ENCODE measurements around the gene C1QL3. TPM values are rescaled to one million over a fixed set of nuclear protein-coding genes. Genes with fewer than 3 reads are reported as not detected.
A peak's percentile ranks its signal among the peaks of the same experiment; 100 is the strongest.

The C1QL3 gene
- total RNA-seq, 1 experiment from 2014 or later, result not detected

- no peaks in the 10 kb centered on the region for H3K9me3 Mint-ChIP-seq (ENCODE audit: unreplicated experiment)
- CTCF ChIA-PET, result no interaction called here
Observed at GRCh38 chr10:16519250-16519907, 2.3 kb downstream of the C1QL3 start.

GRCh38 chr10:16518822-16519221 is 2.9 kb downstream of the C1QL3 start:
- no peak overlapping the region for H3K4me3 Mint-ChIP-seq (ENCODE audit: unreplicated experiment)
- no TSS peak for BruUV-seq (replicated peaks)

More at GRCh38 chr10:16519250-16519907, 2.3 kb downstream of the C1QL3 start:
- Mint-ChIP-seq H3K4me3 (ENCODE audit: unreplicated experiment) (no peak overlapping the region), H3K4me1 (ENCODE audit: low read depth, unreplicated experiment) (no peaks in the 10 kb centered on the region), H3K27me3 (ENCODE audit: insufficient read depth, unreplicated experiment) (no peaks in the 10 kb centered on the region), H3K27ac (ENCODE audit: unreplicated experiment) (no peak overlapping the region), H3K36me3 (ENCODE audit: insufficient read depth, unreplicated experiment) (peaks cover 7% of the 10 kb centered on the region)
- Histone ChIP-seq H3K9me3 (no peaks in the 10 kb centered on the region), H3K4me1 (no peaks in the 10 kb centered on the region), H3K27me3 (replicated peaks; ENCODE audit: control insufficient read depth, insufficient read depth, low read length) (no peaks in the 10 kb centered on the region), H3K36me3 (ENCODE audit: control insufficient read depth, insufficient read depth, low read length) (no peaks in the 10 kb centered on the region), H3K4me3 (ENCODE audit: low read depth, low read length) (no peak overlapping the region)
- DNase-seq, result no peak
- POLR2A ChIA-PET, result interaction anchor here (0.6 kb wide), 1 partner anchor 591 kb away, joined by 3 read pairs; no protein-coding TSS in a partner anchor
- intact Hi-C loops (cut with micrococcal nuclease; ENCODE audit: unreplicated experiment), result no loop called here
- BruUV-seq (replicated peaks), result no TSS peak
- no peak for TF ChIP-seq CTCF (IDR thresholded peaks at IDR 0.05; ENCODE audit: insufficient read depth in 1 of 2, low read depth in 1 of 2, low read length in 1 of 2, severe bottlenecking in 1 of 2, unreplicated experiment in 1 of 2)

GRCh38 chr10:16510843-16511242 is 10.8 kb downstream of the C1QL3 start:
- TF ChIP-seq CTCF (IDR thresholded peaks at IDR 0.05; ENCODE audit: insufficient read depth in 1 of 2, low read depth in 1 of 2, low read length in 1 of 2, severe bottlenecking in 1 of 2, unreplicated experiment in 1 of 2), result no peak
- Mint-ChIP-seq H3K36me3 (ENCODE audit: insufficient read depth, unreplicated experiment) (no peaks in the 10 kb centered on the region), H3K9me3 (ENCODE audit: unreplicated experiment) (no peaks in the 10 kb centered on the region), H3K27ac (ENCODE audit: unreplicated experiment) (no peak overlapping the region), H3K27me3 (ENCODE audit: insufficient read depth, unreplicated experiment) (no peaks in the 10 kb centered on the region), H3K4me1 (ENCODE audit: low read depth, unreplicated experiment) (no peaks in the 10 kb centered on the region), H3K4me3 (ENCODE audit: unreplicated experiment) (no peak overlapping the region)
- Histone ChIP-seq H3K4me3 (ENCODE audit: low read depth, low read length) (no peak overlapping the region), H3K27me3 (replicated peaks; ENCODE audit: control insufficient read depth, insufficient read depth, low read length) (no peaks in the 10 kb centered on the region), H3K9me3 (no peaks in the 10 kb centered on the region), H3K4me1 (no peaks in the 10 kb centered on the region), H3K36me3 (ENCODE audit: control insufficient read depth, insufficient read depth, low read length) (no peaks in the 10 kb centered on the region)
- intact Hi-C loops (cut with micrococcal nuclease; ENCODE audit: unreplicated experiment), result no loop called here
- ChIA-PET POLR2A (no interaction called here), CTCF (no interaction called here)
- no TSS peak for BruUV-seq (replicated peaks)
- DNase-seq, result no peak

More at GRCh38 chr10:16518822-16519221, 2.9 kb downstream of the C1QL3 start:
- no peaks in the 10 kb centered on the region for H3K27me3 Mint-ChIP-seq (ENCODE audit: insufficient read depth, unreplicated experiment)
- H3K27ac Mint-ChIP-seq (ENCODE audit: unreplicated experiment), result no peak overlapping the region
- no peak overlapping the region for H3K4me3 ChIP-seq (ENCODE audit: low read depth, low read length)
- no peak for DNase-seq
- ChIA-PET CTCF (no interaction called here), POLR2A (interaction anchor here (0.6 kb wide), 1 partner anchor 591 kb away, joined by 3 read pairs; no protein-coding TSS in a partner anchor)
- no peaks in the 10 kb centered on the region for H3K9me3 Mint-ChIP-seq (ENCODE audit: unreplicated experiment)
- H3K4me1 Mint-ChIP-seq (ENCODE audit: low read depth, unreplicated experiment), result no peaks in the 10 kb centered on the region
- H3K4me1 ChIP-seq, result no peaks in the 10 kb centered on the region
- no peaks in the 10 kb centered on the region for H3K9me3 ChIP-seq
- intact Hi-C loops (cut with micrococcal nuclease; ENCODE audit: unreplicated experiment), result no loop called here
- peaks cover 7% of the 10 kb centered on the region for H3K36me3 Mint-ChIP-seq (ENCODE audit: insufficient read depth, unreplicated experiment)
- H3K27me3 ChIP-seq (replicated peaks; ENCODE audit: control insufficient read depth, insufficient read depth, low read length), result no peaks in the 10 kb centered on the region
- H3K36me3 ChIP-seq (ENCODE audit: control insufficient read depth, insufficient read depth, low read length), result no peaks in the 10 kb centered on the region
- peak in 1 of 2 experiments; percentile 31 for TF ChIP-seq CTCF (IDR thresholded peaks at IDR 0.05; ENCODE audit: insufficient read depth in 1 of 2, low read depth in 1 of 2, low read length in 1 of 2, severe bottlenecking in 1 of 2, unreplicated experiment in 1 of 2)

Data from Caco-2 (cell line).